HepG2 (cell line): ENCODE measurements around the gene CEBPZOS. TPM values are rescaled to one million over a fixed set of nuclear protein-coding genes. Genes with fewer than 3 reads are reported as not detected.
A peak's percentile ranks its signal among the peaks of the same experiment; 100 is the strongest.

Experiments
- CHCHD3 ChIP-seq: sonication (generic); formaldehyde crosslinking; IDR thresholded peaks from 2 replicates; pipeline ENCODE4 v1.8.0; 2022; ENCODE audit warnings: mild to moderate bottlenecking, missing genetic modification reagents, moderate library complexity
- DMAP1 ChIP-seq: IDR thresholded peaks from 2 replicates; pipeline ENCODE4 v1.6.1; 2016
- ELK4 ChIP-seq: sonication (generic); formaldehyde crosslinking; IDR thresholded peaks from 2 replicates; pipeline ENCODE4 v1.9.0; 2021; ENCODE audit warnings: missing genetic modification reagents, borderline replicate concordance
- FOSL2 ChIP-seq: sonication (generic); formaldehyde crosslinking; IDR thresholded peaks from 2 replicates; pipeline ENCODE4 v1.4.0; 2020; ENCODE audit warnings: missing genetic modification reagents
- GPBP1L1 ChIP-seq: sonication (generic); formaldehyde crosslinking; IDR thresholded peaks from 2 replicates; pipeline ENCODE4 v1.5.0; 2020; ENCODE audit warnings: mild to moderate bottlenecking, missing genetic modification reagents
- MZF1 ChIP-seq: sonication (generic); formaldehyde crosslinking; IDR thresholded peaks from 2 replicates; pipeline ENCODE4 v1.8.1; 2023; ENCODE audit warnings: mild to moderate bottlenecking, missing genetic modification reagents, borderline replicate concordance
- NFIB ChIP-seq: sonication (generic); formaldehyde crosslinking; IDR thresholded peaks from 2 replicates; pipeline ENCODE4 v1.9.0; 2021; ENCODE audit warnings: missing genetic modification reagents, mild to moderate bottlenecking, borderline replicate concordance
- NRL ChIP-seq: sonication (generic); formaldehyde crosslinking; IDR thresholded peaks from 2 replicates; pipeline ENCODE4 v1.5.0; 2020; ENCODE audit warnings: missing genetic modification reagents, mild to moderate bottlenecking, moderate library complexity, borderline replicate concordance
- SKIL ChIP-seq: sonication (generic); formaldehyde crosslinking; IDR thresholded peaks from 2 replicates; pipeline ENCODE4 v1.8.0; 2022; ENCODE audit warnings: missing genetic modification reagents, mild to moderate bottlenecking, moderate library complexity, borderline replicate concordance
- ZBTB34 ChIP-seq: sonication (generic); formaldehyde crosslinking; IDR thresholded peaks from 2 replicates; pipeline ENCODE4 v1.8.0; 2022; ENCODE audit warnings: mild to moderate bottlenecking, missing genetic modification reagents
- ZBTB42 ChIP-seq: sonication (generic); formaldehyde crosslinking; IDR thresholded peaks from 2 replicates; pipeline ENCODE4 v1.5.0; 2020; ENCODE audit warnings: mild to moderate bottlenecking, missing genetic modification reagents
- ZFP91 ChIP-seq: sonication (generic); formaldehyde crosslinking; IDR thresholded peaks from 2 replicates; pipeline ENCODE4 v1.9.0; 2022; ENCODE audit warnings: missing genetic modification reagents, mild to moderate bottlenecking, borderline replicate concordance
- ZMYM4 ChIP-seq: sonication (generic); formaldehyde crosslinking; IDR thresholded peaks from 2 replicates; pipeline ENCODE4 v1.8.1; 2023; ENCODE audit warnings: mild to moderate bottlenecking, missing genetic modification reagents
- ZNF33A ChIP-seq: sonication (generic); formaldehyde crosslinking; IDR thresholded peaks from 2 replicates; pipeline ENCODE4 v1.5.1; 2020; ENCODE audit warnings: missing genetic modification reagents, mild to moderate bottlenecking, moderate library complexity, borderline replicate concordance
- ZNF343 ChIP-seq: sonication (generic); formaldehyde crosslinking; IDR thresholded peaks from 2 replicates; pipeline ENCODE4 v1.4.0; 2020; ENCODE audit warnings: mild to moderate bottlenecking, missing genetic modification reagents
- ZNF513 ChIP-seq: sonication (generic); formaldehyde crosslinking; conservative IDR thresholded peaks from 2 replicates; pipeline ENCODE4 v1.5.0; 2020; ENCODE audit warnings: missing genetic modification reagents
- ZNF629 ChIP-seq: sonication (generic); formaldehyde crosslinking; conservative IDR thresholded peaks from 2 replicates; pipeline ENCODE4 v1.5.0; 2020; ENCODE audit warnings: missing genetic modification reagents
- ZSCAN25 ChIP-seq: sonication (generic); formaldehyde crosslinking; IDR thresholded peaks from 2 replicates; pipeline ENCODE4 v1.8.0; 2022; ENCODE audit warnings: mild to moderate bottlenecking, missing genetic modification reagents
- polyA plus RNA-seq, 8 experiments: library from polyadenylated mRNA; depleted of rRNA in 3 of 8; stranded (reverse) in 7 of 8; unstranded in 1 of 8; fragments of >200 nt; fragmentation: Illumina TruSeq in 4 of 8; extraction: Trizol in 4 of 8; gene quantifications; 2 replicates each; pipeline versions ENCODE4 v1.2.1 to v1.2.3, GENCODE V29; 2011 to 2016; ENCODE audit warnings: low read depth in 4 of 8, missing spikeins in 1 of 8, mixed read lengths in 1 of 8; ENCODE audit not compliant: insufficient read depth in 1 of 8
- total RNA-seq, 5 experiments: library from RNA; depleted of rRNA; stranded (reverse); fragments of >200 nt; fragmentation: Illumina TruSeq; extraction: Trizol; gene quantifications; 2 replicates each; pipeline ENCODE4 v1.2.3, GENCODE V29; 2016; ENCODE audit warnings: low read depth in 1 of 5

The CEBPZOS gene
- total and polyA plus RNA-seq, 2 of the 13 experiments (the other 11 are each of a cell fraction or from before 2014, with no cell fraction given), result 18.6 to 44.7 TPM

GRCh38 chr2:37156071-37156856 is 40.0 kb upstream of the CEBPZOS start (continued):
- TF ChIP-seq ZNF513 (no peak), ELK4 (CRISPR knock-in tag) (no peak), ZNF343 (CRISPR knock-in tag) (no peak), ZFP91 (no peak; the same call in 1 of the 2 replicates), SKIL (CRISPR knock-in tag) (no peak), NRL (CRISPR knock-in tag) (no peak), ZBTB42 (no peak), NFIB (CRISPR knock-in tag) (no peak), CHCHD3 (CRISPR knock-in tag) (0 out of 2 replicates have a peak, but pooled peaks have one; percentile 5), FOSL2 (CRISPR knock-in tag) (0 out of 2 replicates have a peak, but pooled peaks have one; percentile 3), GPBP1L1 (CRISPR knock-in tag) (no peak), MZF1 (CRISPR knock-in tag) (no peak), ZNF33A (no peak), ZNF629 (CRISPR knock-in tag) (no peak), ZBTB34 (CRISPR knock-in tag) (no peak), DMAP1 (CRISPR knock-in tag) (no peak), ZSCAN25 (no peak), ZMYM4 (CRISPR knock-in tag) (0 out of 2 replicates have a peak, but pooled peaks have one; percentile 48)
